Measurements from ENCODE around the gene KIF20A. TPM values are rescaled to one million over a fixed set of nuclear protein-coding genes. Genes with fewer than 3 reads are reported as not detected.
"Not testable (repeated sequence)": the region's sequence is repeated elsewhere in the genome, so short reads cannot be mapped to it uniquely, and the experiment has no call there.

The KIF20A gene
- total RNA-seq, 2 experiments from 2014 or later = 70.1 to 72.0 TPM

DNA sequence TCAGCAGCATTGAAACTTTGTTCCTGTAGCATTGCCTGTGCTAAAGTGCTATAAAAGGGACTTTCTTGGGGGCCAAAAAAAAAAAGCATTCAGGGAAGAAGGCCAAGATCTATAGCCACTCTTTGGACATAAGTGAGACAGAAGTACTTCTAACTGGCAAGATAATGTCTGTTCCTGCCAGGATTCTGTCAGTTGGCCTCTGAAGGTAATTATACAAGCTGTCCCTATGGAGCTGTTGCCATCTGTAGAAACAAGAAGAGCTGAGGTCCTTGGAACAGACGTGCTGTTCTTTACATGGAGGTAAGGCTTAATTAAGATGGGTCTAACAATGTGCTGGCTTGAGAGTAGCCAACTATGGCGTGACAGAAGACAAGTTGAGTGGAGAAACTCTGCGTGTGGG is 9.7 kb downstream of the KIF20A start:
- DNase-seq (no peak), ATAC-seq (no peak)
- POLR2A ChIA-PET = interaction anchor here (0.6 to 1.2 kb wide), 3 partner anchors 15 to 501 kb away, joined by 3 to 4 read pairs (median 3); no protein-coding TSS in a partner anchor
- Mint-ChIP-seq H3K4me3 (no peak overlapping the region), H3K9me3 (ENCODE audit: insufficient read depth) (no peaks in the 10 kb centered on the region), H3K27me3 (ENCODE audit: low read depth) (no peaks in the 10 kb centered on the region), H3K27ac (no peak overlapping the region), H3K36me3 (ENCODE audit: low read depth) (peaks cover 71% of the 10 kb centered on the region), H3K4me1 (ENCODE audit: low read depth) (peaks cover 5% of the 10 kb centered on the region)
- CTCF ChIA-PET = interaction anchor here (0.8 to 3.7 kb wide), 4 partner anchors 10 to 223 kb away, joined by 3 to 17 read pairs (median 8); partner anchors contain the start of genes BRD8, KDM3B and KIF20A

DNA sequence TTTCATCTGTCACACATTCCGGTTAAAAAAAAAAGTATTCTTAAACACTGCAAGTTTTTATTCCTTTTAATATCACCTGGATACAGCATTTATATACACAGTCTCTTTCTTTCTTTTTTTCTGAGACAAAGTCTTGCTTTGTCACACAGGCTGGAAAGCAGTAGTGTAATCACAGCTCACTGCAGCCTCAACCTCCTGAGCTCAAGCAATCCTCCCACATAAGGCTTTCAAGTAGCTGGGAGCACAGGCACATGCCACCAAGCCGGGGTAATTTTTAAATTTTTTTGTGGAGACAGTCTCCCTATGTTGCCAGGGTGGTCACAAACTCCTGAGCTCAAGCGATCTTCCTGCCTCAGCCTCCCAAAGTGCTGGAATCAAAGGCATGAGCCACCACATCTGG is 13.9 kb downstream of the KIF20A start:
- no peak for ATAC-seq
- no peaks in the 10 kb centered on the region for H3K4me1 Mint-ChIP-seq (ENCODE audit: low read depth)
- no peaks in the 10 kb centered on the region for H3K9me3 Mint-ChIP-seq (ENCODE audit: insufficient read depth)
- peaks cover 49% of the 10 kb centered on the region for H3K36me3 Mint-ChIP-seq (ENCODE audit: low read depth)
- DNase-seq = no peak
- POLR2A ChIA-PET = no interaction called here
- no peak overlapping the region for H3K27ac Mint-ChIP-seq
- no peak overlapping the region for H3K4me3 Mint-ChIP-seq
- CTCF ChIA-PET = interaction anchor here (1.5 kb wide), 1 partner anchor 160 kb away, joined by 3 read pairs; no protein-coding TSS in a partner anchor
- no peaks in the 10 kb centered on the region for H3K27me3 Mint-ChIP-seq (ENCODE audit: low read depth)

- ATAC-seq; H3K27me3 Mint-ChIP-seq (ENCODE audit: low read depth); DNase-seq; H3K4me1 Mint-ChIP-seq (ENCODE audit: low read depth); H3K9me3 Mint-ChIP-seq (ENCODE audit: insufficient read depth); H3K27ac Mint-ChIP-seq; H3K4me3 Mint-ChIP-seq; CTCF ChIA-PET; POLR2A ChIA-PET: not testable (repeated sequence)
- peaks cover 42% of the 10 kb centered on the region for H3K36me3 Mint-ChIP-seq (ENCODE audit: low read depth)
These were observed 14.9 kb downstream of the KIF20A start for GRCh38 chr5:138193859-138194258.

DNA sequence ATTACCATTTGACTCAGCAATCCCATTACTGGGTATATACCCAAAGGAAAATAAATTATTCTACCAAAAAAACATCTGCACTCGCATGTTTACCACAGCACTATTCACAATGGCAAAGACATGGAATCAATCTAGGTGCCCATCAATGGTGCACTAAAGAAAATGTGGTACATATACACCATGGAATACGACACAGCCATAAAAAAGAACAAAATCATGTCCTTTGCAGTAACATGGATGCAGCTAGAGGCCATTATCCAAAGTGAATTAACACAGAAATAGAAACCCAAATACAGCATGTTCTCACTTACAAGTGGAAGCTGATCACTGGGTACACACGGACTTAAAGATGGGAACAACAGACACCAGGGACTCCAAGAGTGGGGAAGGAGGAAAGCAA is 32.1 kb downstream of the KIF20A start:
- H3K4me3 Mint-ChIP-seq = no peak overlapping the region
- no peaks in the 10 kb centered on the region for H3K9me3 Mint-ChIP-seq (ENCODE audit: insufficient read depth)
- H3K27ac Mint-ChIP-seq = no peak overlapping the region
- POLR2A ChIA-PET = no interaction called here
- CTCF ChIA-PET = no interaction called here
- H3K27me3 Mint-ChIP-seq (ENCODE audit: low read depth) = no peaks in the 10 kb centered on the region
- DNase-seq = no peak
- H3K36me3 Mint-ChIP-seq (ENCODE audit: low read depth) = peaks cover 17% of the 10 kb centered on the region
- peaks cover 22% of the 10 kb centered on the region for H3K4me1 Mint-ChIP-seq (ENCODE audit: low read depth)
- no peak for ATAC-seq

- ATAC-seq = peak; percentile 50
- Mint-ChIP-seq H3K27ac (peak overlapping the region; percentile 98), H3K36me3 (ENCODE audit: low read depth) (peaks cover 15% of the 10 kb centered on the region), H3K4me3 (peak overlapping the region; percentile 99), H3K4me1 (ENCODE audit: low read depth) (peaks cover 22% of the 10 kb centered on the region), H3K9me3 (ENCODE audit: insufficient read depth) (no peaks in the 10 kb centered on the region), H3K27me3 (ENCODE audit: low read depth) (no peaks in the 10 kb centered on the region)
- POLR2A ChIA-PET = interaction anchor here (0.9 to 1.5 kb wide), 13 partner anchors 10 to 331 kb away, joined by 3 to 9 read pairs (median 4); partner anchors contain the start of genes BRD8, CDC25C, EGR1 and ETF1
- DNase-seq = peak; percentile 39
- CTCF ChIA-PET = interaction anchor here (0.8 to 3.1 kb wide), 10 partner anchors 10 to 189 kb away, joined by 3 to 12 read pairs (median 4); partner anchors contain the start of genes BRD8, GFRA3, KDM3B and KIF20A
These were observed 33.9 kb downstream of the KIF20A start for GRCh38 chr5:138212828-138213160.

DNA sequence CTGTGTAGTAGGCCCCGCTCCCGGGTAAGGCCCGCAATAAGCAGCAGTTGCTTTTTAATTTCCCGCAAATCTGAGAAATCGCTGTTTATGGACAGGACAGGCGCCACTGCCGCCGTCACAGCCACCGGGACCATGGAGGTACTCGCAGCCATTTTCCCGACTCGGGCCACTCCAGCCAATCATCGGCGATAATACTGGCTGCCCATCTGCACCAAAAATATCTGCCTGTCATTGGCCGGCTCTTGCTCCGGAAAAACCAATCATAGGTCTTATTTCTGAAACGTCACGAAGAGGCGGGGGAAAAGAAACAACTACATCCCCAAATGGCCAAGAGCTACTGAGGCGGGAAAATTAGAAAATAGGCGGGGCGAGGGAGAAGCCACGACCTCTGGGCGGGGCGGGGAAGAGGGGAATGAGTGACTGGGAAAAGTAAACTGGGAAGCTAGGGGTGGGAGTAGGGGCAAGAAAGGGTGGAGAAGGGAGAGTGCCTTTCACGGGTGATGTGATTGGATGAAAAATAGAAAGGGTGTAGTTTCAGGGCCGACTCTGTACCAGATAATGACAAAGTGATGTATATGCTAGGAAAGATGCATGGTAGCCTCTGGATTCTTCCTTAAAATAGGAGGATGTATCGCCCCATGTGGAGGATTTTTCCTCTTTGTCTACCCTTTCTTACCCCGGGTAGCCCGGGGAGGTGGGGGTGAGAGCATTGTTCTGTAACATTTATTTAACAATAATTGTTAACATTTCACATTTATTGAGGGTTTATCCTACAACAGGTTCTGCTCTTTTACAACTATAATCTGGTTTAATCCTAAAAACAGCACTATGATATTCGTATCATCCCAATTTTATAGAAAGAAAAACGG is 34.5 kb downstream of the KIF20A start, which contains the start of gene CDC23:
Gene CDC23 (minus strand): TSS at position 163 of the 869 bp plus-strand sequence. CDS start 11 bp downstream, at position 152.
- Mint-ChIP-seq H3K4me1 (ENCODE audit: low read depth) (peaks cover 22% of the 10 kb centered on the region), H3K27ac (peak within 1 kb of the TSS; percentile 98), H3K9me3 (ENCODE audit: insufficient read depth) (no peaks in the 10 kb centered on the region), H3K36me3 (ENCODE audit: low read depth) (peaks cover 11% of the 10 kb centered on the region), H3K4me3 (peak within 1 kb of the TSS; percentile 99), H3K27me3 (ENCODE audit: low read depth) (no peaks in the 10 kb centered on the region)
- peak; percentile 96 for DNase-seq
- ChIA-PET CTCF (interaction anchor here (0.8 to 3.1 kb wide), 9 partner anchors 9 to 188 kb away, joined by 3 to 12 read pairs (median 4); partner anchors contain the start of genes BRD8, GFRA3, KDM3B and KIF20A), POLR2A (interaction anchor here (0.8 to 1.5 kb wide), 13 partner anchors 9 to 325 kb away, joined by 3 to 9 read pairs (median 3); partner anchors contain the start of genes BRD8, CDC25C, EGR1 and KDM3B)
- ATAC-seq = peak; percentile 99

GRCh38 chr5:138216799-138217198 is 37.9 kb downstream of the KIF20A start:
- ATAC-seq = no peak
- ChIA-PET CTCF (interaction anchor here (1.0 kb wide), 1 partner anchor 137 kb away, joined by 3 read pairs; no protein-coding TSS in a partner anchor), POLR2A (no interaction called here)
- DNase-seq = no peak
- Mint-ChIP-seq H3K27ac (no peak overlapping the region), H3K9me3 (ENCODE audit: insufficient read depth) (no peaks in the 10 kb centered on the region), H3K36me3 (ENCODE audit: low read depth) (peaks cover 6% of the 10 kb centered on the region), H3K4me3 (no peak overlapping the region), H3K4me1 (ENCODE audit: low read depth) (peaks cover 15% of the 10 kb centered on the region), H3K27me3 (ENCODE audit: low read depth) (peaks cover 8% of the 10 kb centered on the region)

GRCh38 chr5:138223532-138223931 is 44.6 kb downstream of the KIF20A start:
- no peak overlapping the region for H3K4me3 Mint-ChIP-seq
- peaks cover 27% of the 10 kb centered on the region for H3K27me3 Mint-ChIP-seq (ENCODE audit: low read depth)
- CTCF ChIA-PET = interaction anchor here (0.7 to 1.8 kb wide), 10 partner anchors 8 to 185 kb away, joined by 3 to 8 read pairs (median 5); partner anchors contain the start of genes CDC23 and CDC25C
- POLR2A ChIA-PET = interaction anchor here (1.1 kb wide), 1 partner anchor 11 kb away, joined by 3 read pairs; the partner anchor contains the start of gene CDC23
- DNase-seq = no peak
- H3K27ac Mint-ChIP-seq = no peak overlapping the region
- no peaks in the 10 kb centered on the region for H3K36me3 Mint-ChIP-seq (ENCODE audit: low read depth)
- H3K9me3 Mint-ChIP-seq (ENCODE audit: insufficient read depth) = peaks cover 3% of the 10 kb centered on the region
- ATAC-seq = no peak
- H3K4me1 Mint-ChIP-seq (ENCODE audit: low read depth) = peaks cover 6% of the 10 kb centered on the region

DNA sequence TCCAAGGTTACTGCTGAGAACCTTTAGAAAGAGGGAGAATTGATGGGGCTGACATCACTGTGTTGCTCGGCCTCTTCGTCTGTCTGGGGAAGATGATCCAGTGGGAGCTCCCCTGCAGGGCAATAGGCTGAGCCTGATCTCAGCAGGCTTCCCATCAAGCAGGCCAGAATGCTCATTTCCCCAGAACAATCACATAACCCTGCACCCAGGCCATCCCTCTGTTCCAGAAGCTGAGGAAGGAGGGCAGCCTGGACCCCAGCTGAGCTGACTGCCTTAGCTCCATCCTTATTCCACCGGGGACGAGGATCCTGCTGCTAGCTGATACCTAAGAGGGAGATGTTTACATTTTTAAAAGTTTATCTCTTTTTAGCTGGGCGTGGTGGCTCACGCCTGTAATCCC is 45.8 kb downstream of the KIF20A start:
- Mint-ChIP-seq H3K27me3 (ENCODE audit: low read depth) (peaks cover 26% of the 10 kb centered on the region), H3K36me3 (ENCODE audit: low read depth) (no peaks in the 10 kb centered on the region), H3K4me1 (ENCODE audit: low read depth) (peaks cover 6% of the 10 kb centered on the region), H3K4me3 (no peak overlapping the region), H3K9me3 (ENCODE audit: insufficient read depth) (peaks cover 3% of the 10 kb centered on the region), H3K27ac (no peak overlapping the region)
- ChIA-PET CTCF (interaction anchor here (1.0 to 1.4 kb wide), 6 partner anchors 18 to 130 kb away, joined by 3 to 4 read pairs (median 4); partner anchors contain the start of gene KDM3B), POLR2A (no interaction called here)
- ATAC-seq = no peak
- DNase-seq = no peak

DNA sequence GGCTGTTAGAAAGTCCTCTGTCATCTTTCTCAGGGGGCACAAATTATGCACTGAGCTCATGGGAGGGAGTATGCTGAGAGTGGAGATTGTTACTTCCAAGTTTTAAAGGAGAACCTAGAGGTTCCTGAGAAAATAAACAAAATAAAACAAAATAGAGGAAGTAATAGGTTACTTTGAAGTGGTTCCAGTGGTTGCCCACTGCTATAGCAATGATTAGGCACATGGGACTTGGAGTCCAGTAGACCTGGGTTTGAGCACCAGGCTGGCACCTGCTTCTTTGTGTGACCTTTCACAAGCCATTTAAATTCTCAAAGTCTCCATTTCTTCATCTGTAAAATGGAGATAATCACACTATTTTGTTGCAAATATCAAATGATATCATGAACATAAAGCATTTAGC is 48.0 kb downstream of the KIF20A start:
- ATAC-seq (no peak), DNase-seq (no peak)
- Mint-ChIP-seq H3K4me3 (no peak overlapping the region), H3K27me3 (ENCODE audit: low read depth) (peaks cover 21% of the 10 kb centered on the region), H3K9me3 (ENCODE audit: insufficient read depth) (peaks cover 3% of the 10 kb centered on the region), H3K36me3 (ENCODE audit: low read depth) (no peaks in the 10 kb centered on the region), H3K4me1 (ENCODE audit: low read depth) (peaks cover 6% of the 10 kb centered on the region), H3K27ac (no peak overlapping the region)
- CTCF ChIA-PET = no interaction called here
- POLR2A ChIA-PET = no interaction called here

DNA sequence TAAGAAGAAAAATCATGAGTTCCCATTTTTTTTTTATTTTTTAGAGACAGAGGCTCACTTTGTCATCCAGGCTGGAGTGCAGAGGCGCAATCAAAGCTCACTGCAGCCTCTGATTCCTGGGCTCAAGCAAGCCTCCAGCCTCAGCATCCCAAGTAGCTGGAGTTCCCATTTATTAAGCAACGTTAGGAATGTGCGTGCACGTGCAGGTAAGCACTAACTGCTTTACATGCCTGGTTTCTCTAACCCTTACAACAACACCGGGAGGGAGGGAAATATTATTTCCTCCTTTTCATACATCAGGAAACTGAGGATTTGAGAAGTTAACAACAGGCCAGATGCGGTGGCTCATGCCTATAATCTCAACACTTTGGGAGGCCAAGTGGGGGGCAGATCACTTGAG is 50.5 kb downstream of the KIF20A start:
- Mint-ChIP-seq H3K4me3 (no peak overlapping the region), H3K27ac (no peak overlapping the region), H3K9me3 (ENCODE audit: insufficient read depth) (peaks cover 3% of the 10 kb centered on the region), H3K27me3 (ENCODE audit: low read depth) (peaks cover 6% of the 10 kb centered on the region), H3K36me3 (ENCODE audit: low read depth) (no peaks in the 10 kb centered on the region), H3K4me1 (ENCODE audit: low read depth) (no peaks in the 10 kb centered on the region)
- POLR2A ChIA-PET = no interaction called here
- DNase-seq (no peak), ATAC-seq (no peak)
- CTCF ChIA-PET = no interaction called here

DNA sequence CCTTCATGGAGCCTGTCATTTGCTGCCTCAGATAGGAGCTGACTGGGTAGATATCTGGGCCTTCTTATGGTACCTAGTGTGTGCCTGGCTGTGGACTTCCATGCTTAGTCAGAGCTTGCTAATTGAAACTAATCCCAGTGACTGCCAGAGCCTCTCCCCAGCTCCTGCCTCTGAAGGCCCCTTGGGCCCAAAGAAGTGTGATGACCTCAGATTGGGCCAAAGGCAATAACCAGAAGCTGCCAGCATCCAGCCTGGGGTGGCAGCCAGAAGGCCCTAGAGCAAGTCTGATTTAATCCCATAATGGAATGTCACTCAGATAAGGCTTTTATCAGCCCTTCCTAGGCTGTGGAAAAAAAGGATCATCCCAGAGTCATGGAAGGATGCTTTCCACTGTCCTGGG is 51.3 kb downstream of the KIF20A start:
- DNase-seq (no peak), ATAC-seq (no peak)
- ChIA-PET CTCF (no interaction called here), POLR2A (no interaction called here)
- Mint-ChIP-seq H3K4me1 (ENCODE audit: low read depth) (no peaks in the 10 kb centered on the region), H3K4me3 (no peak overlapping the region), H3K36me3 (ENCODE audit: low read depth) (no peaks in the 10 kb centered on the region), H3K27ac (no peak overlapping the region), H3K9me3 (ENCODE audit: insufficient read depth) (peaks cover 3% of the 10 kb centered on the region), H3K27me3 (ENCODE audit: low read depth) (peaks cover 9% of the 10 kb centered on the region)

Measured in activated CD8-positive, alpha-beta T cell treated with anti-CD3 and anti-CD28 coated beads, Interleukin-2, amount 10 ng/mL, durations not matched to agents 7 days and 5 days (primary cell).